SK-N-SH (cell line): ENCODE data around the gene PTPN14.

Experiments used
- CTCF ChIP-seq: fragments of 200-600 bp; sonication (generic); IDR thresholded peaks from 2 replicates; pipeline ENCODE4 v1.6.1; 2017; ENCODE audit warnings: antibody characterized with exemption, mild to moderate bottlenecking, moderate library complexity
- EZH2phosphoT487 ChIP-seq: fragments of 200-600 bp; sonication (generic); IDR thresholded peaks from 2 replicates; pipeline ENCODE4 v1.6.1; 2017; ENCODE audit warnings: low read depth, mixed run types, mild to moderate bottlenecking, antibody characterized with exemption, moderate library complexity, borderline replicate concordance
- NFIC ChIP-seq: IDR thresholded peaks from 2 replicates; pipeline ENCODE4 v1.4.0; 2012; ENCODE audit warnings: borderline replicate concordance
- NRF1 ChIP-seq: IDR thresholded peaks from 2 replicates; pipeline ENCODE4 v1.6.1; 2012; ENCODE audit warnings: low read depth, mild to moderate bottlenecking, low read length
- POLR2AphosphoS5 ChIP-seq: IDR thresholded peaks from 2 replicates; pipeline ENCODE4 v1.6.1; 2012; ENCODE audit warnings: low read depth, low read length
- RAD21 ChIP-seq: IDR thresholded peaks from 2 replicates; pipeline ENCODE4 v1.6.1; 2012; ENCODE audit warnings: mild to moderate bottlenecking, low read length
- RCOR1 ChIP-seq: fragments of 150-350 bp; IDR thresholded peaks from 2 replicates; pipeline ENCODE4 v1.6.1; 2017; ENCODE audit warnings: antibody characterized with exemption, low read length
- SIN3A ChIP-seq: IDR thresholded peaks from 2 replicates; pipeline ENCODE4 v1.6.1; 2012; ENCODE audit warnings: low read depth, mild to moderate bottlenecking, low read length, moderate library complexity, borderline replicate concordance
- SMC3 ChIP-seq: IDR thresholded peaks from 2 replicates; pipeline ENCODE4 v1.6.1; 2012; ENCODE audit warnings: low read depth, low read length, improper control_type of control experiment
- TF ChIP-seq, protein P1 (sequence below): IDR thresholded peaks from 2 replicates; pipeline ENCODE4 v1.6.1; 2012; ENCODE audit warnings: mild to moderate bottlenecking, low read depth, low read length, moderate library complexity
- TF ChIP-seq, protein P2 (sequence below): IDR thresholded peaks from 2 replicates; pipeline ENCODE4; 2012
- TF ChIP-seq, protein P3 (sequence below): IDR thresholded peaks from 2 replicates; pipeline ENCODE4 v1.4.0; 2012; ENCODE audit warnings: low read depth, borderline replicate concordance

DNA sequence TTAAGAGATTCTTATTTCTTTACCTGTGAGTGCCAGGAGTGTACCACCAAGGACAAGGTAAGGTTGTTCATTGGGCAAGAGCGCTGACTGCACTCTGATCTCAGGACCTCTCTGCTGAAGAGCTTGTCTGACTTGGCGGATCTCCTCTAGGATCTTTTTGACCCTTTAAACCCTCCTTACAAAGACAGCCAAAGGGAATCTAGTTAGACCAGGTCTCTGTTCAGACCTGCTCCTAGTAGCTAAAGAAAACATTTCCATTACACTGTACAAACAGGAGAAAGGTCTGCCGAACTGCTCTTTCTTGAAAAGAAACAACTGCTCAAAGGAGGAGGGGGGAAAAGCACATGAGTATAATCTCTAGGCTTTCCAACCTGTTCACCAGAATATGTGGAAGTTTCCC lies 221.2 kb downstream of the PTPN14 start:
- TF ChIP-seq RAD21 (no peak), SMC3 (no peak), CTCF (no peak), NFIC (no peak), NRF1 (no peak), POLR2AphosphoS5 (no peak), EZH2phosphoT487 (no peak), SIN3A (no peak), RCOR1 (no peak)
- TF ChIP-seq, protein P1, sequence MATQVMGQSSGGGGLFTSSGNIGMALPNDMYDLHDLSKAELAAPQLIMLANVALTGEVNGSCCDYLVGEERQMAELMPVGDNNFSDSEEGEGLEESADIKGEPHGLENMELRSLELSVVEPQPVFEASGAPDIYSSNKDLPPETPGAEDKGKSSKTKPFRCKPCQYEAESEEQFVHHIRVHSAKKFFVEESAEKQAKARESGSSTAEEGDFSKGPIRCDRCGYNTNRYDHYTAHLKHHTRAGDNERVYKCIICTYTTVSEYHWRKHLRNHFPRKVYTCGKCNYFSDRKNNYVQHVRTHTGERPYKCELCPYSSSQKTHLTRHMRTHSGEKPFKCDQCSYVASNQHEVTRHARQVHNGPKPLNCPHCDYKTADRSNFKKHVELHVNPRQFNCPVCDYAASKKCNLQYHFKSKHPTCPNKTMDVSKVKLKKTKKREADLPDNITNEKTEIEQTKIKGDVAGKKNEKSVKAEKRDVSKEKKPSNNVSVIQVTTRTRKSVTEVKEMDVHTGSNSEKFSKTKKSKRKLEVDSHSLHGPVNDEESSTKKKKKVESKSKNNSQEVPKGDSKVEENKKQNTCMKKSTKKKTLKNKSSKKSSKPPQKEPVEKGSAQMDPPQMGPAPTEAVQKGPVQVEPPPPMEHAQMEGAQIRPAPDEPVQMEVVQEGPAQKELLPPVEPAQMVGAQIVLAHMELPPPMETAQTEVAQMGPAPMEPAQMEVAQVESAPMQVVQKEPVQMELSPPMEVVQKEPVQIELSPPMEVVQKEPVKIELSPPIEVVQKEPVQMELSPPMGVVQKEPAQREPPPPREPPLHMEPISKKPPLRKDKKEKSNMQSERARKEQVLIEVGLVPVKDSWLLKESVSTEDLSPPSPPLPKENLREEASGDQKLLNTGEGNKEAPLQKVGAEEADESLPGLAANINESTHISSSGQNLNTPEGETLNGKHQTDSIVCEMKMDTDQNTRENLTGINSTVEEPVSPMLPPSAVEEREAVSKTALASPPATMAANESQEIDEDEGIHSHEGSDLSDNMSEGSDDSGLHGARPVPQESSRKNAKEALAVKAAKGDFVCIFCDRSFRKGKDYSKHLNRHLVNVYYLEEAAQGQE: no peak
- TF ChIP-seq, protein P2, sequence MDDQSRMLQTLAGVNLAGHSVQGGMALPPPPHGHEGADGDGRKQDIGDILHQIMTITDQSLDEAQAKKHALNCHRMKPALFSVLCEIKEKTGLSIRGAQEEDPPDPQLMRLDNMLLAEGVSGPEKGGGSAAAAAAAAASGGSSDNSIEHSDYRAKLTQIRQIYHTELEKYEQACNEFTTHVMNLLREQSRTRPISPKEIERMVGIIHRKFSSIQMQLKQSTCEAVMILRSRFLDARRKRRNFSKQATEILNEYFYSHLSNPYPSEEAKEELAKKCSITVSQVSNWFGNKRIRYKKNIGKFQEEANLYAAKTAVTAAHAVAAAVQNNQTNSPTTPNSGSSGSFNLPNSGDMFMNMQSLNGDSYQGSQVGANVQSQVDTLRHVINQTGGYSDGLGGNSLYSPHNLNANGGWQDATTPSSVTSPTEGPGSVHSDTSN: no peak
- TF ChIP-seq, protein P3, sequence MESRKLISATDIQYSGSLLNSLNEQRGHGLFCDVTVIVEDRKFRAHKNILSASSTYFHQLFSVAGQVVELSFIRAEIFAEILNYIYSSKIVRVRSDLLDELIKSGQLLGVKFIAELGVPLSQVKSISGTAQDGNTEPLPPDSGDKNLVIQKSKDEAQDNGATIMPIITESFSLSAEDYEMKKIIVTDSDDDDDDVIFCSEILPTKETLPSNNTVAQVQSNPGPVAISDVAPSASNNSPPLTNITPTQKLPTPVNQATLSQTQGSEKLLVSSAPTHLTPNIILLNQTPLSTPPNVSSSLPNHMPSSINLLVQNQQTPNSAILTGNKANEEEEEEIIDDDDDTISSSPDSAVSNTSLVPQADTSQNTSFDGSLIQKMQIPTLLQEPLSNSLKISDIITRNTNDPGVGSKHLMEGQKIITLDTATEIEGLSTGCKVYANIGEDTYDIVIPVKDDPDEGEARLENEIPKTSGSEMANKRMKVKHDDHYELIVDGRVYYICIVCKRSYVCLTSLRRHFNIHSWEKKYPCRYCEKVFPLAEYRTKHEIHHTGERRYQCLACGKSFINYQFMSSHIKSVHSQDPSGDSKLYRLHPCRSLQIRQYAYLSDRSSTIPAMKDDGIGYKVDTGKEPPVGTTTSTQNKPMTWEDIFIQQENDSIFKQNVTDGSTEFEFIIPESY: no peak
